Esophagus squamous epithelium (tissue), 5 donors: ENCODE measurements around the gene USP20. TPM values are rescaled to one million over a fixed set of nuclear protein-coding genes. Genes with fewer than 3 reads are reported as not detected.

Source experiments
- DNase-seq: peaks from one replicate; lab custom pipeline; 2025; lab: John Stamatoyannopoulos, UW
- H3K27ac ChIP-seq, 4 donors: fragments of 200-600 bp; sonication (generic); one replicate each; pipeline ENCODE4 v1.5.1; 2016 to 2019; ENCODE audit warnings: mild to moderate bottlenecking in 1 of 4
- H3K27me3 ChIP-seq, 4 donors: fragments of 200-600 bp; sonication (generic); 1 replicate in 3 of 4; 2 replicates in 1 of 4; pipeline versions ENCODE4 v1.5.1 to v1.6.0; 2017 to 2021; ENCODE audit warnings: antibody characterized with exemption in 1 of 4
- H3K36me3 ChIP-seq, 3 donors: fragments of 200-600 bp; sonication (generic); one replicate each; pipeline ENCODE4 v1.5.1; 2016 to 2019
- H3K4me1 ChIP-seq, 3 donors: fragments of 200-600 bp; sonication (generic); one replicate each; pipeline ENCODE4 v1.5.1; 2017 to 2019
- H3K4me3 ChIP-seq, 4 donors: fragments of 200-600 bp; sonication (generic); 1 replicate in 3 of 4; 2 replicates in 1 of 4; pipeline ENCODE4 v1.5.1; 2016 to 2019; ENCODE audit warnings: mild to moderate bottlenecking in 2 of 4, moderate library complexity in 1 of 4
- H3K9me3 ChIP-seq, 3 donors: fragments of 200-600 bp; sonication (generic); one replicate each; pipeline ENCODE4 v1.5.1; 2016 to 2019
- POLR2A ChIP-seq, 4 donors: fragments of 450-650 bp; IDR thresholded peaks; one replicate each; pipeline ENCODE4 v1.6.1; 2017; ENCODE audit warnings: antibody characterized with exemption in 4 of 4, mild to moderate bottlenecking in 4 of 4, moderate library complexity in 3 of 4
- WGBS, 2 donors: methylation state at CpG; one replicate each; pipeline ENCODE4 v1.1.5; 2018; 5-methylcytosine and 5-hydroxymethylcytosine counted together
- intact Hi-C: fragments of 100-400 bp; cut with DNase I; formaldehyde crosslinking; loops from one replicate; pipeline ENCODE4 v1.15.0; 2022
- total RNA-seq, 4 donors: library from RNA; depleted of rRNA; stranded (reverse); fragments of >200 nt; gene quantifications; one replicate each; pipeline ENCODE4 v1.1.0, GENCODE V29; 2016
- TF ChIP-seq, protein P1 (sequence below), 6 experiments: fragments of 450-650 bp in 4 of 6; fragments of 200-600 bp in 2 of 6; sonication (generic) in 2 of 6; IDR thresholded peaks; one replicate each; pipeline ENCODE4 v1.5.1; 2016 to 2019; ENCODE audit warnings: antibody characterized with exemption in 6 of 6, mild to moderate bottlenecking in 4 of 6, moderate library complexity in 4 of 6
- donor health status: DM: yes; HTN: yes; CAD: no.

USP20 gene
- total RNA-seq, 4 donors from 2014 or later: 12.3 to 19.7 (median 13.6) TPM

DNA sequence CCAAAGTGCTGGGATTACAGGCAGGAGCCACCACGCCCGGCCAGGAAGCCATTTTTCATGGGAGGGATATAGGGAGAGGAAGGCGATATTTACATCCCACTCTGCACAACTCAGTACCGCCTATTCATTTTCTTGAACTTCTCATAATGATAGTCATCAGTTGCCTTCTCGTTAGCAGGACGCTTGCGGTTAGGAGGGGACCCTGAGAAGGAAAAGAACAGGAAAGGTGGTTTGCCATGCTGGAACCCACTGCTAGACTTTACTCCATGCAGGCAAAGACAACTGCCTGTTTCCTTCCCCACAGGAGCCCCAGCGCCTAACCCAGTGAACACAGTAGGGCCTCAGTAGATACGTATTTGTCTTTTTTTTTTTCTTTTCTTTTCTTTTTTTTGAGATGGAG lies 7.2 kb upstream of the USP20 start:
- intact Hi-C loops: no loop called here
- 86 to 90% methylated on average over 7 to 9 of the region's 9 CpGs for WGBS, 2 donors
- Histone ChIP-seq H3K9me3 (no peaks in the 10 kb centered on the region), H3K27ac (no peak overlapping the region), H3K27me3 (no peaks in the 10 kb centered on the region), H3K36me3 (peaks cover 7 to 68% (median 41%) of the 10 kb centered on the region in 3 donors), H3K4me1 (peaks cover under 1 to 4% (median 1%) of the 10 kb centered on the region in 3 donors), H3K4me3 (no peak overlapping the region)
- TF ChIP-seq, protein P1, sequence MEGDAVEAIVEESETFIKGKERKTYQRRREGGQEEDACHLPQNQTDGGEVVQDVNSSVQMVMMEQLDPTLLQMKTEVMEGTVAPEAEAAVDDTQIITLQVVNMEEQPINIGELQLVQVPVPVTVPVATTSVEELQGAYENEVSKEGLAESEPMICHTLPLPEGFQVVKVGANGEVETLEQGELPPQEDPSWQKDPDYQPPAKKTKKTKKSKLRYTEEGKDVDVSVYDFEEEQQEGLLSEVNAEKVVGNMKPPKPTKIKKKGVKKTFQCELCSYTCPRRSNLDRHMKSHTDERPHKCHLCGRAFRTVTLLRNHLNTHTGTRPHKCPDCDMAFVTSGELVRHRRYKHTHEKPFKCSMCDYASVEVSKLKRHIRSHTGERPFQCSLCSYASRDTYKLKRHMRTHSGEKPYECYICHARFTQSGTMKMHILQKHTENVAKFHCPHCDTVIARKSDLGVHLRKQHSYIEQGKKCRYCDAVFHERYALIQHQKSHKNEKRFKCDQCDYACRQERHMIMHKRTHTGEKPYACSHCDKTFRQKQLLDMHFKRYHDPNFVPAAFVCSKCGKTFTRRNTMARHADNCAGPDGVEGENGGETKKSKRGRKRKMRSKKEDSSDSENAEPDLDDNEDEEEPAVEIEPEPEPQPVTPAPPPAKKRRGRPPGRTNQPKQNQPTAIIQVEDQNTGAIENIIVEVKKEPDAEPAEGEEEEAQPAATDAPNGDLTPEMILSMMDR (IDR thresholded peaks at IDR 0.05): no peak
- DNase-seq: no peak

DNA sequence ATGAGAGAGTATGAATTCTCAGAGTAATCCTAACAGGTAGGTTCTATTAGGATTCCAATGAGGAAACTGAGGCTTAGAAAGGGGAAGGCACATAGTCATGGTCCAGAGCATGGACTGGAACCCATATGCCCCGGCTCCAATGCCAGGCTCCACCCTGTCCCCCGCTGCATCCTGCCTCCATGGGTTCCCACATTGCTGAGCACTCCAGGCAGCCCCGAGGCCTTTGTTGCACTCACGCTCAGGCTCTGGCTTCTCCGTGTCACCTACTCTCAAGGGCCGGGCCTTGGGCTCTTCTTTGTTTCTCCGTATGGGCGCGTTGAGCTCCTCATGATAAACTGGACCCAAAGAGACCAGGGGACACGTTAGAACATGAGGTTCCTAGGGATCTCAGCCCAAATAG lies 6.3 kb upstream of the USP20 start:
- TF ChIP-seq, protein P1 (IDR thresholded peaks at IDR 0.05): no peak
- DNase-seq: no peak
- intact Hi-C loops: no loop called here
- H3K4me3 ChIP-seq: no peak overlapping the region
- H3K27ac ChIP-seq: no peak overlapping the region
- H3K27me3 ChIP-seq: no peaks in the 10 kb centered on the region
- H3K9me3 ChIP-seq: no peaks in the 10 kb centered on the region
- peaks cover 0 to 10% (median 8%) of the 10 kb centered on the region in 3 donors for H3K4me1 ChIP-seq
- WGBS, 2 donors: 80 to 86% methylated on average over 2 to 7 of the region's 10 CpGs
- peaks cover 7 to 72% (median 41%) of the 10 kb centered on the region in 3 donors for H3K36me3 ChIP-seq

DNA sequence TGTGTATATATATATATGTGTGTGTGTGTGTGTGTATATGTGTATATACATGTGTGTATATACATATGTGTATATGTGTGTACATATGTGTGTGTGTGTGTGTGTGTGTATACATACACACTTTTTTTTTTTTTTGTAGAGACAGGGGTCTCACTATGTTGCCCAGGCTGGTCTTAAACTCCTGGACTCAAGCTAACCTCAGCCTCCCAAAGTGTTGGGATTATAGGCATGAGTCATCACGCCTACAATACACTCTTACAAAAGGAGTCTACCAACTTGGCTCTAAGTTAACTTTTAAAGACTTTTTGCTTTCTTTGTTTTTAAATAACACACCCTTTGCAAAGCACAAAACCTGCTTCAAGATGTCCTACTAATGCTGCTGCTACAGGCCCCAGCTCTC lies 2.3 kb upstream of the USP20 start:
- peaks cover 15 to 40% (median 28%) of the 10 kb centered on the region in 3 donors for H3K4me1 ChIP-seq
- 67 to 73% methylated on average over 1 of the region's 1 CpG for WGBS, 2 donors
- intact Hi-C loops: no loop called here
- no peak overlapping the region for H3K27ac ChIP-seq
- no peak for DNase-seq
- H3K36me3 ChIP-seq: peaks cover 7 to 55% (median 36%) of the 10 kb centered on the region in 3 donors
- no peaks in the 10 kb centered on the region for H3K27me3 ChIP-seq
- no peaks in the 10 kb centered on the region for H3K9me3 ChIP-seq
- TF ChIP-seq, protein P1 (IDR thresholded peaks at IDR 0.05): no peak
- no peak for TF ChIP-seq POLR2A (IDR thresholded peaks at IDR 0.05)
- H3K4me3 ChIP-seq: no peak overlapping the region

DNA sequence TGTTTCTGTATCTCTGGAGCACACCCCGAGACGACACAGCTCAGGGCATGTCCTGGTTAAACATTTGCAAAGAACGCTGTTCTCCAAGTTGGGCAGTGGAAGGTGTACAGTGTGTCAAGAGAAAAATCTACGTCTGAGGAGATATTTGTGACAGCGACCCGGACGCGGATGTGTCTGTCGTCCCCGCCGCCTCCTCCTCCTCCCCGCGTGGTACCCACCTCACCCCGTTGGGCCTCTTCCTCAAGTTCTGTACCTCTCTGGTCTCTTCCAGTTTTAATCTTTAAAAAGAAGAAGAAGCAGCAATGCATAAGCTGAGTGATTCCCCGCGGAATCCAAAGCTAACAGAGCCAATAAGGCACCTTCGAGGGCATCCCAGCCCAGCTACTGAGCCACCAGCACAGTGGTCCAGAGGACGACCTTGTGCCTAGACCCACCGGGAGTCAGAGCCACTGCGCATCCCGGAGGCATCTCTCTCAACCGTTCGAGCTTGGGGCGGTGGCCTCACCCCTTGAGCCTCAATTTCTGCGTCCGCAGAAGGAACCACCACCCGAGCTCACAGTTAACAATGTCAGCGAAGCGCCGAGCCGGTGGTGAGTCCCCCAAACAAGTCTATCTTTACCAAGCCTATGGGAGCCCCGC lies 650 bp upstream of the USP20 start:
- no peak for DNase-seq
- Histone ChIP-seq H3K4me3 (peak overlapping the region; percentile 76 to 99 (median 85)), H3K4me1 (peaks cover 15 to 56% (median 28%) of the 10 kb centered on the region in 3 donors), H3K36me3 (peaks cover 0 to 39% (median 23%) of the 10 kb centered on the region in 3 donors), H3K27me3 (no peaks in the 10 kb centered on the region), H3K27ac (peak overlapping the region; percentile 90 to 93 (median 92)), H3K9me3 (no peaks in the 10 kb centered on the region)
- TF ChIP-seq, protein P1 (IDR thresholded peaks at IDR 0.05): no peak
- intact Hi-C loops: no loop called here
- WGBS, 2 donors: 1 to 2% methylated on average over 13 to 20 of the region's 32 CpGs

DNA sequence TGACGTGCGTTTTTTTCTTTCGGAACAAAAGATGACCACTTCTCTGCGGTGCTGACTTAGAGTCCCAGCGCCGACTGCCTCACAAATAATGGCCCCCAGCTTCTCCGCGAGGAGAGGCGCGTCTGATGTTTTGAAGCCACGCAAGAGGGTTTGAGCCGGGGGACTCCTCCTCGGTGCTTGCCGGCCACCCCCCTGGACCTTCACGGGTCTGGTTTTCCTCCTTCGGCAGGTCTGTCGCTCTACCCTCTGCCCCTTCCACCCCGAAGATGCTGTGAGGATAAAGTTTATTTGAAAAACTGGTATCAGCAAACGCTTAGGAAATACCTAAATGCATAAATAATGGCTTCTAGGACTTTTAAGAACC lies 584 bp downstream of the USP20 start:
- no peak for TF ChIP-seq POLR2A (IDR thresholded peaks at IDR 0.05)
- TF ChIP-seq, protein P1 (IDR thresholded peaks at IDR 0.05): no peak
- WGBS, 2 donors: 0 to 1% methylated on average over 16 to 19 of the region's 19 CpGs
- no peaks in the 10 kb centered on the region for H3K27me3 ChIP-seq
- H3K36me3 ChIP-seq: peaks cover 0 to 26% (median 11%) of the 10 kb centered on the region in 3 donors
- peak overlapping the region; percentile 76 to 99 (median 85) for H3K4me3 ChIP-seq
- H3K27ac ChIP-seq: peak overlapping the region; percentile 90 to 93 (median 92)
- intact Hi-C loops: no loop called here
- peaks cover 15 to 63% (median 28%) of the 10 kb centered on the region in 3 donors for H3K4me1 ChIP-seq
- no peaks in the 10 kb centered on the region for H3K9me3 ChIP-seq
- DNase-seq: no peak
